A204.1 (cell line): Measurements from ENCODE around the gene MAP6D1.

Experiments used
- FAIRE-seq: peaks from 2 replicates; lab custom pipeline; 2012; peaks lifted over from hg19 to GRCh38; lab: Jason Lieb, UNC

Gene MAP6D1

DNA sequence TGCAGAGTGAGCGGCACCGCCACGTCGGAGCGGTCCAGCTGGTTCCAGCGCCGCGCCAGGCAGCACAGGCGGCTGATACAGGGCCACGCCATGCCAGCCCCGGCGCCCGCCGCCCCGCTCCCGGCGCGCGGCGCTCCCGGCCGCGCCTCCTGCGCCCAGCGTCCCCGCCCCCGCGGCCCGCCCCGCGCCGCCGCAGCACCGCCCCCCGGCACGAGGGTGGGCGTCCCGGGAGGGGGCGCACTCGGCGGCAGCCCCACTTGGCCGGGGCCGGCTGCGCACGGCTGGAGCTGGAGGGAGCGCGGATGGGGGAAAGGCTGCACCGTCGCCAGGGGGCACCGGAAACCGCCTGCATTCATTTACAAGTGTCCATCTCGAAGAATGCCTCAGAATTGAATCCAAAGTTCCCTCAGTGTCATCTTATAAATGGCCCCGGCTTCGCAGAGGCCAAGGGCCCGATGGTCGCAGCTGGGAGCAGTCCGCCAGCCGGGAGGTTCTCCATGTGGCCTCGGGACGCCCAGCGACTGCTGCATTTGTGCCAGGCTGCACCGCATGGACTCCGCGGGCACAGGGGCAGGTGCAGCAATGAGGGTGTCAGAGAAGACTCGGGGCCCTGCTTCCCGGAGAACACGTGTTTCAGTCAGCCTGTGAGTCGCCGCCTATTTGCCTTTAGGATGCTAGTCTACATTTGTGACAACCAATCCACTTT, at the start of gene MAP6D1:
Gene MAP6D1 (minus strand): TSS at position 122 of the 706 bp plus-strand sequence. CDS start 30 bp downstream, at position 92.
- no peak for FAIRE-seq

DNA sequence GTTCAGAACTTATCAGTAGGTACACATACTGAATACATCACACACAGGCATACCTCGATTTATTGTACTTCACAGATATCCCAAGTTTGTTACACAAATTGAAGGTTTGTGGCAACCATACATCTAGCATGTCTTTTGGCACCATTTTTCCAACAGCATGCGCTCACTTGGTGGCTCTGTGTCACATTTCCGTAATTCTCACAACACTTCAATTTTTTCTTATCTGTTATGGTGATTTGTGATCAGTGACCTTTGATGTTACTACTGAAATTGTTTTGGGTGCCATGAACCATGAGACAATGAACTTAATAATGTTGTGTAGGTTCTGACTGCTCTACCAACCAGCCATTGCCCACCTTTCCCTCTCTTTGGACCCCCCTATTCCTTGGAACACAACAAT, 48.5 kb upstream of the MAP6D1 start:
- FAIRE-seq = no peak

DNA sequence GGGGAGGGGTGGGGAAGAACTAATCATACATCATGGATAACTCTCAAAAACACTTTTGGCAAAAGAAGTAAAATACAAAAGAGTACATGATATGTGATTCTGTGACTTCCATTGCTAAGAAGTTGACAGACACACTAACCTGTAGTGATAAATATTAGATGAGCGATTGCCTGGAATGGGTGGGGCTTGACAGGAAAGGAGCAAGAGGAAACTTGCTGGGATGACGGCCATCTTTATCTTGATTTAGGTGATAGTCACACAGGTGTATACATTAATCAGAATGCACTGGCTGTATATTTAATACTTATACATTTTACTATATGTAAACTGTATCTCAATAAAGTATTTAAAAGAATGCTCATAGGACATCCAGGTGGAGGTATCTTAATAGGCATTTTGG, 46.2 kb upstream of the MAP6D1 start:
- no peak for FAIRE-seq

DNA sequence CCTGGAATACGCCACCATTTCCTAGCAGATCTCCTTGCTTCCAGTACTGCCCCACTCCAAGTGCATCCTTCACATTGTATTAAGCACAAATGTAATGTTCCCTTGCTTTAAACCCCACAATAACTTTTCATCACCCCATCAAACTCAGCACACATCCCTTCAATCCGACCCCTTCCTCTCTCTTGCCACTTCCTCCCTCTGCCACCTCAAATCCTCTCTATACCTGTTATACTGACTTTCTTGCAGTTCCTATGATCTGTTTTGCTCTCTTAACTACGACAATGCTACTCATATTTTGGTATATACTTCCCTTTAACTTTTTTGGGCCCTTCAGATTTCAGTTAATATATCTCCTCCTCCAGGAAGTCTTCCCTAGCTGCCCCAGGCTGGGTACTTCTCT, 45.2 kb upstream of the MAP6D1 start:
- no peak for FAIRE-seq

GRCh38 chr3:183868796-183869195, 43.4 kb upstream of the MAP6D1 start:
- no peak for FAIRE-seq

- FAIRE-seq = no peak
These were observed 37.2 kb upstream of the MAP6D1 start for GRCh38 chr3:183862610-183863009.

GRCh38 chr3:183857863-183858262, 32.5 kb upstream of the MAP6D1 start:
- no peak for FAIRE-seq

DNA sequence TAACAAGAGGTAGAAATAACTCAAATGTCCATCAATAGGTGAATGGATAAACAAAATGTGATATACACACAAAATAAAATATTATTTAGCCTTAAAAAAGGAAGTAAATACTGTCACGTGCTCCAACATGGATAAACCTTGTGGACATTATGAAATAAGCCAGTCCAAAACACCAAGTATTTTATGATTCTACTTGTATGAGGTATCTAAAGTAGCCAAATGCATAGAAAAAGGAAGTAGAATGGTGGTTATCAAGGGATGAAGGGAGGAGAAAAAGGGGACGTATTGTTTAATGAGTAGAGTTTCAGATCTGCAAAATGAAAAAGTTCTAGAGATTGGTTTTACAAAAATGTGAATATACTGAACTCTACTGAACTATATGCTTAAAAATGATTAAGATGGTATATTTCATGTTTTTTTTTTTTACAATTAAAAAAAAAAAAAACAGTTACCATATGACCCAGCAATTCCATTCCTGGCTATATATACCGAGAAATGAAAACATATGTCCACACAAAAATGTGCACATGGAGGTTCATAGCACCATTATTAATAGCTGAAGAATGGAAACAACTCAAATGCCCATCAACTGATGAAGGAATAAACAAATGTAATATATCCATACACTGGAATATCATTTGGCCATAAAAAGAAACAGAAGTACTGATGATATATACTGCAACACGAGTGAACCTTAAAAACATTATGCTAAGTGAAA, 29.1 kb upstream of the MAP6D1 start:
- no peak for FAIRE-seq

GRCh38 chr3:183845608-183846288, 20.4 kb upstream of the MAP6D1 start:
- FAIRE-seq = no peak

DNA sequence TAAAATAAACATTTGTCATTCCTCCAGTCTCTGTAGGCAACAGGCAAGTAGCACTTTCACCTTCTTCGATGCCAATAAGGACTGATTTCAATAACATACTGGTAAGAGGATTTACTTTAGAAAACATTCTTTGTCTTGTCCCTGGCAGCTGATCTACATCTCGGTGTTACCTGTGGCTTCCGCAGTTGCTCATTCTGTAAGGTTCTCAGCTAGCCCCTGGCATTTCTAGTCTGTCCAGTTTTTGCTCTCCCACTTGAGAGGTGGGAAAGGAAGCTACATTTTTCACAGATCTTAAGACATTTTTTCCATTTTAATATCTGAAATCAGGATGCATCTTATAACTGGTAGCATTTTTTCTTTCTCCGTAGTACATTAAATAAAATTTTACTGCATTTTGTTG, 19.7 kb upstream of the MAP6D1 start:
- no peak for FAIRE-seq

GRCh38 chr3:183844606-183845005, 19.2 kb upstream of the MAP6D1 start:
- no peak for FAIRE-seq

- no peak for FAIRE-seq
These were observed 14.4 kb upstream of the MAP6D1 start for GRCh38 chr3:183839751-183840150.

DNA sequence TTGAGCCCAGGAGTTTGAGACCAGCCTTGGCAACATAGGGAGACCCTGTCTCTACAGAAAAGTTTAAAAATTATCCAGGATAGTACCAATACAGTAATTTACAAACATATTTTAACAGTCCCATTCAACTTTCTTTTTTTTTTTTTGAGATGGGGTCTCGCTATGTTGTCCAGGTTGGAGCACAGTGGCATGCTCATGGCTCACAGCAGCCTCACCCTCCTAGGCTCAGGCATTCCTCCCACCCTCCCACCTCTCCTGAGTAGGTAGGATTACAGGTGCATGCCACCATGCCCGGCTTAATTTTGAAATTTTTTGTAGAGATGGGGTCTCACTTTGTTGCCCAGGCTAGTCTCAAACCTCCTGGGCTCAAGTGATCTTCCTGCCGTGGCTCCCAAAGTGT, 12.5 kb upstream of the MAP6D1 start:
- no peak for FAIRE-seq

GRCh38 chr3:183837390-183837789, 12.0 kb upstream of the MAP6D1 start:
- no peak for FAIRE-seq

DNA sequence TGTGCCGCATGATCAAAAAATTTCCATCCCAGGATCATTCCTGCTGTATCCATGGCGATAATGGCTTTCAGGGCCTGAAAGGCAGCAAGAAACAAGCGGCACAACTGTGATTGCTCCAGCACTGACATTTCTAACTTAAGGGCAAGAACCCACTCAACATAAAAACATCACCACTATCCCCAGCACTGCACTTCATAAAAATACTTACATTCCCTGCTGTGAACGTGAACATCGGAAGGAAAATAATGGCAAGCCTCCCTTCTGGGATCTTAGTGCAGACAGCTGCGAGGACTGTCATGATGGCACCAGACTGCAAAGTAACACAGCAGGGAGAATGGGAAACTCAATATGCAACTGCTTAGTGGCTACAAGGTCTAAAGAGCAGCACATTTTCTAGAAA, 8.1 kb upstream of the MAP6D1 start:
- no peak for FAIRE-seq

DNA sequence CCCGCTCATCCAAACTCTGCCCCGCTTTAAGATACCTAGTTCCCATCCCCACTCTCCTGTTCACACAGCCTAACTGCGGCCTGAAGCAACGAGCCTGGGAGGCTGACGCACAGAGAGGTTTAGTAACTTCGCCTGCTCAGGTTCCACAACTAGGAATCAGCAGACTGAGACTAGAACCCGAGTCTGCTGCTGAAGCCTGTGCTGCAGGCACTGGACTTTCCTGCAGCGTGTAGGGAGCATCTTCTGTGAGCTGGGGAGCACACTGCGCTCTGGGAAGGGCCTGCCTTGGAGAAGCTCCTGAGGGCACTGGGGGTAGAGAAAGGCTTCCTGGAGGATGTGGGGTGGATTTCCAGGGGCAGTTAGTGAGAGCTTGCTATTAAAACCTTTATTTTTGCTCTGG, 4.8 kb upstream of the MAP6D1 start:
- no peak for FAIRE-seq

- FAIRE-seq = no peak
These were observed 4.1 kb upstream of the MAP6D1 start for GRCh38 chr3:183829466-183829865.

DNA sequence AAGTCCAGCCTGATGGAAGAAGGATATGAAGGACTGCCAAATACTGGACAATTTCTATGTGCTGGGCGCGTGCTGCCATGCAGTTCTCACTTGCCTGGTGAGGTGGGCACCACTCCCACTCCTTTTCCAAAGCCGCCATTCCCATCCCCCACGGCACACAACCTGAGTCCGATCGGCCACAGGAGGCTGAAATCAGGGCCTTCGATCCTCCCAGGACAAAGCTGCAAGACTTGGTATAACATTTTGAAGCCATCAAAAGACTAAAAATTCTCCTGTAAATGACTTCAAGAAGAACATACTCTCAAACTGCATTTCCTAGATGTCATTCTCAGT, 3.1 kb upstream of the MAP6D1 start:
- FAIRE-seq = no peak

GRCh38 chr3:183827809-183828537, 2.6 kb upstream of the MAP6D1 start:
- FAIRE-seq = no peak

- no peak for FAIRE-seq
These were observed 1.3 kb upstream of the MAP6D1 start for GRCh38 chr3:183826448-183827250.

DNA sequence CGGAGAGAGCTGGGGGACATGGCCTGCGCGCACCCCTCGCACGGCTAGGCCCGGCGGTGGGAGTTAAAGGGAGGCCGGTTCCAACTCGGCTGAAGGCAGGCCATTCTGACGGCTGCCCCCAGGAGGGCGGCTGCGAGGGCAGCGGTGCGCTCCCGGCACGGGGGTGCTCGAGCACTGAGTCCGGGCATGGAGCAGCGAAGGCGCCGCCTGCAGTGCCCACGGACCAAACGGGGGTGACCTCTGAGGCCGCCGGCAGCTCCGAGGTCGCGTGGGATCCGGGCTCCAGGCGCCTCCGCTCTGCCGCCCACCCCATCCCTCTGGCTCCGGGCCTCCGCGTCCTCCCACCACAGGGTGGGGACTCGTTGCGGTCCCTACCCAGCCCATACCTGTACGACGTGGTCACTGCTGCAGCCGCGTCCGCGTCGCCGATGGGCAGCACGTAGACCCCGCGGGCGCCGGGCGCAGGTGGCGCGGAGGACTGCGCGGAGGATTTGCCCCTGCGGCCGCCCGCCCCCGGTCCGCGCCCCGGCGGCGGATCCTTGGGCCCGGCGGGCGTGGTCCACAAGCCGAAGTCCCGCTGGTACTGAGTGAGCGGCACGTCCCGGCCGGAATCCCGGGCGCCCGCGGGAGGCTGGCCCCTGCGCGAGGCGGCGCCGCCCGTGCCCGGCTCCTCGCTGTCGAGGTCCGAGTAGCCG, 469 bp downstream of the MAP6D1 start:
- FAIRE-seq = no peak
